Urinary bladder (tissue), 4 donors: ENCODE measurements around the gene ELFN1. TPM values are rescaled to one million over a fixed set of nuclear protein-coding genes. Genes with fewer than 3 reads are reported as not detected.

Source experiments
- DNase-seq: peaks from one replicate; pipeline ENCODE4 v3.0.0-alpha.2; 2015; ENCODE audit errors: extremely low spot score
- H3K27ac ChIP-seq: one replicate; pipeline ENCODE4 v1.5.1; 2013; ENCODE audit warnings: low read depth, mild to moderate bottlenecking, moderate library complexity
- H3K36me3 ChIP-seq: one replicate; pipeline ENCODE4 v1.6.1; 2013; ENCODE audit warnings: mild to moderate bottlenecking, moderate library complexity; ENCODE audit not compliant: insufficient read depth
- H3K4me1 ChIP-seq: one replicate; pipeline ENCODE4 v1.6.1; 2013; ENCODE audit warnings: mild to moderate bottlenecking, moderate library complexity; ENCODE audit not compliant: insufficient read depth
- H3K4me3 ChIP-seq: one replicate; pipeline ENCODE4 v1.5.1; 2013; ENCODE audit warnings: low read depth, low read length
- WGBS: extraction: QIAGEN DNeasy Blood & Tissue Kit; methylation state at CpG from one replicate; pipeline ENCODE4 v1.1.7; 2013; 5-methylcytosine and 5-hydroxymethylcytosine counted together
- polyA plus RNA-seq: library from polyadenylated mRNA; stranded (reverse); fragments of 200-250 nt; gene quantifications from one replicate; pipeline ENCODE4 v1.2.3, GENCODE V29; 2013
- total RNA-seq: library from RNA; depleted of rRNA; stranded (reverse); fragments of >200 nt; gene quantifications from one replicate; pipeline ENCODE4 v1.2.3, GENCODE V29; 2014
- donor health status: healthy with polysubstance abuse.
- donor health status: healthy.

Gene ELFN1
- total and polyA plus RNA-seq, 2 donors, result 2.5 to 3.2 TPM

- Histone ChIP-seq H3K4me1 (no peaks in the 10 kb centered on the region), H3K36me3 (no peaks in the 10 kb centered on the region), H3K4me3 (no peak overlapping the region), H3K27ac (no peak overlapping the region)
- DNase-seq, result no peak
- WGBS, result 78% methylated on average over 31 of the region's 31 CpGs
Measured at GRCh38 chr7:1694611-1695511, 24.8 kb downstream of the ELFN1 start.

GRCh38 chr7:1695800-1696454 is 25.9 kb downstream of the ELFN1 start:
- Histone ChIP-seq H3K4me3 (no peak overlapping the region), H3K27ac (no peak overlapping the region), H3K4me1 (no peaks in the 10 kb centered on the region), H3K36me3 (no peaks in the 10 kb centered on the region)
- DNase-seq, result no peak
- 80% methylated on average over 11 of the region's 11 CpGs for WGBS

GRCh38 chr7:1696671-1697498 is 26.8 kb downstream of the ELFN1 start:
- no peaks in the 10 kb centered on the region for H3K4me1 ChIP-seq
- no peak overlapping the region for H3K27ac ChIP-seq
- H3K4me3 ChIP-seq, result no peak overlapping the region
- DNase-seq, result no peak
- WGBS, result 76% methylated on average over 28 of the region's 28 CpGs
- H3K36me3 ChIP-seq, result no peaks in the 10 kb centered on the region

GRCh38 chr7:1697499-1698125 is 27.5 kb downstream of the ELFN1 start:
- Histone ChIP-seq H3K4me3 (no peak overlapping the region), H3K36me3 (no peaks in the 10 kb centered on the region), H3K4me1 (no peaks in the 10 kb centered on the region), H3K27ac (no peak overlapping the region)
- DNase-seq, result no peak
- WGBS, result 79% methylated on average over 18 of the region's 18 CpGs

GRCh38 chr7:1698201-1698600 is 28.1 kb downstream of the ELFN1 start:
- H3K36me3 ChIP-seq, result no peaks in the 10 kb centered on the region
- no peak overlapping the region for H3K4me3 ChIP-seq
- no peak for DNase-seq
- WGBS, result 58% methylated on average over 9 of the region's 9 CpGs
- H3K4me1 ChIP-seq, result no peaks in the 10 kb centered on the region
- no peak overlapping the region for H3K27ac ChIP-seq

GRCh38 chr7:1698951-1699350 is 28.9 kb downstream of the ELFN1 start:
- DNase-seq, result no peak
- WGBS, result 97% methylated on average over 6 of the region's 6 CpGs
- Histone ChIP-seq H3K27ac (no peak overlapping the region), H3K4me1 (no peaks in the 10 kb centered on the region), H3K4me3 (no peak overlapping the region), H3K36me3 (no peaks in the 10 kb centered on the region)

- H3K36me3 ChIP-seq, result no peaks in the 10 kb centered on the region
- no peak overlapping the region for H3K4me3 ChIP-seq
- no peak overlapping the region for H3K27ac ChIP-seq
- WGBS, result 90% methylated on average over 11 of the region's 11 CpGs
- DNase-seq, result no peak
- no peaks in the 10 kb centered on the region for H3K4me1 ChIP-seq
Measured at GRCh38 chr7:1700086-1700485, 30.0 kb downstream of the ELFN1 start.

- no peak for DNase-seq
- H3K4me1 ChIP-seq, result no peaks in the 10 kb centered on the region
- H3K27ac ChIP-seq, result no peak overlapping the region
- H3K4me3 ChIP-seq, result no peak overlapping the region
- no peaks in the 10 kb centered on the region for H3K36me3 ChIP-seq
- WGBS, result 86% methylated on average over 27 of the region's 27 CpGs
Measured at GRCh38 chr7:1700536-1701333, 30.7 kb downstream of the ELFN1 start.

GRCh38 chr7:1702652-1703051 is 32.6 kb downstream of the ELFN1 start:
- Histone ChIP-seq H3K27ac (no peak overlapping the region), H3K4me1 (no peaks in the 10 kb centered on the region), H3K36me3 (no peaks in the 10 kb centered on the region), H3K4me3 (no peak overlapping the region)
- DNase-seq, result no peak
- 96% methylated on average over 4 of the region's 4 CpGs for WGBS

- no peak overlapping the region for H3K4me3 ChIP-seq
- H3K27ac ChIP-seq, result no peak overlapping the region
- WGBS, result 29% methylated on average over 8 of the region's 8 CpGs
- H3K36me3 ChIP-seq, result no peaks in the 10 kb centered on the region
- no peaks in the 10 kb centered on the region for H3K4me1 ChIP-seq
- DNase-seq, result no peak
Measured at GRCh38 chr7:1703441-1703840, 33.4 kb downstream of the ELFN1 start.

GRCh38 chr7:1703871-1704810 is 34.1 kb downstream of the ELFN1 start:
- WGBS, result 79% methylated on average over 20 of the region's 20 CpGs
- Histone ChIP-seq H3K4me3 (no peak overlapping the region), H3K36me3 (no peaks in the 10 kb centered on the region), H3K27ac (no peak overlapping the region), H3K4me1 (no peaks in the 10 kb centered on the region)
- no peak for DNase-seq
